ENCODE measurements around the gene MDH1B.
"Not testable (repeated sequence)": the region's sequence is repeated elsewhere in the genome, so short reads cannot be mapped to it uniquely, and the experiment has no call there.

DNA sequence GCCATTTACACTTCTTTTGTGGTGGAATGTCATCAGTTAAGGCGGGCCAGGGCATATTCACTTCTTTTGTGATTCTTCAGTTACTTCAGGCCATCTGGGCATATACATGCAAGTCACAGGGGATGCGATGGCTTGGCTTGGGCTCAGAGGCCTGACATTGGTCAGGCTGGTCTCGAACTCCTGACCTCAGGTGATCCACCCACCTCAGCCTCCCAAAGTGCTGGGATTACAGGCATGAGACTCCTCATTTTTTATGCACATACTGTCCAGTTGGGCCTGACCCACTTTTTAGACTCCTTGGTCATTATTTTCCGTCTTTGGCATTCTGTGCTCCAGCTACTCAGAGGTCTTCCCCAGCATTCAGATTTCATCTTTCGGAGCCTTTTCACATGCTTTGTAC, 47.3 kb upstream of the MDH1B start:
- TF ChIP-seq, protein P1, sequence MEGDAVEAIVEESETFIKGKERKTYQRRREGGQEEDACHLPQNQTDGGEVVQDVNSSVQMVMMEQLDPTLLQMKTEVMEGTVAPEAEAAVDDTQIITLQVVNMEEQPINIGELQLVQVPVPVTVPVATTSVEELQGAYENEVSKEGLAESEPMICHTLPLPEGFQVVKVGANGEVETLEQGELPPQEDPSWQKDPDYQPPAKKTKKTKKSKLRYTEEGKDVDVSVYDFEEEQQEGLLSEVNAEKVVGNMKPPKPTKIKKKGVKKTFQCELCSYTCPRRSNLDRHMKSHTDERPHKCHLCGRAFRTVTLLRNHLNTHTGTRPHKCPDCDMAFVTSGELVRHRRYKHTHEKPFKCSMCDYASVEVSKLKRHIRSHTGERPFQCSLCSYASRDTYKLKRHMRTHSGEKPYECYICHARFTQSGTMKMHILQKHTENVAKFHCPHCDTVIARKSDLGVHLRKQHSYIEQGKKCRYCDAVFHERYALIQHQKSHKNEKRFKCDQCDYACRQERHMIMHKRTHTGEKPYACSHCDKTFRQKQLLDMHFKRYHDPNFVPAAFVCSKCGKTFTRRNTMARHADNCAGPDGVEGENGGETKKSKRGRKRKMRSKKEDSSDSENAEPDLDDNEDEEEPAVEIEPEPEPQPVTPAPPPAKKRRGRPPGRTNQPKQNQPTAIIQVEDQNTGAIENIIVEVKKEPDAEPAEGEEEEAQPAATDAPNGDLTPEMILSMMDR (IDR thresholded peaks at IDR 0.05; ENCODE audit: insufficient read depth, low read length, poor library complexity, severe bottlenecking) = not testable (repeated sequence)
- TF ChIP-seq EZH2phosphoT487 (conservative IDR thresholded peaks at IDR 0.05; ENCODE audit: low read length) = not testable (repeated sequence)

All from SU-DHL-6 (cell line).